Pancreas (tissue), 10 donors: ENCODE results near the gene TBC1D20. TPM values are rescaled to one million over a fixed set of nuclear protein-coding genes. Genes with fewer than 3 reads are reported as not detected.

Source experiments
- ATAC-seq, 4 donors: fragments of 200-7000 bp; cut with Tn5 transposase; one replicate each; pipeline versions ENCODE4 v1.8.0 to v1.9.1; 2020; ENCODE audit warnings: mild to moderate bottlenecking in 4 of 4, moderate library complexity in 4 of 4
- DNase-seq, 6 donors: peaks; one replicate each; pipeline ENCODE4 v3.0.0-alpha.2; 2020
- FAIRE-seq: peaks from 2 replicates; lab custom pipeline; 2012; peaks lifted over from hg19 to GRCh38; lab: Jason Lieb, UNC
- H3K27ac ChIP-seq, 4 donors: fragments of 200-600 bp; sonication (generic); 1 replicate in 3 of 4; 2 replicates in 1 of 4; pipeline versions ENCODE4 v1.5.0 to v1.8.0; 2020
- H3K27me3 ChIP-seq, 4 donors: fragments of 200-600 bp; one replicate each; pipeline ENCODE4 v1.8.0; 2021
- H3K36me3 ChIP-seq, 3 donors: fragments of 200-600 bp; sonication (generic) in 1 of 3; one replicate each; pipeline versions ENCODE4 v1.5.0 to v1.8.0; 2020 to 2021
- H3K4me1 ChIP-seq, 3 donors: fragments of 200-600 bp; one replicate each; pipeline ENCODE4 v1.8.0; 2021
- H3K4me3 ChIP-seq, 4 donors: fragments of 200-600 bp; sonication (generic) in 2 of 4; one replicate each; pipeline versions ENCODE4 v1.5.0 to v1.8.0; 2020 to 2021
- H3K9me3 ChIP-seq, 4 donors: fragments of 200-600 bp; one replicate each; pipeline ENCODE4 v1.8.0; 2021
- CTCF ChIP-seq, 4 donors: fragments of 200-600 bp; sonication (generic) in 3 of 4; IDR thresholded peaks; one replicate each; pipeline versions ENCODE4 v1.5.0 to v1.8.0; 2021; ENCODE audit warnings: antibody characterized with exemption in 4 of 4
- WGBS, 2 donors: extraction: QIAGEN DNeasy Blood & Tissue Kit; methylation state at CpG; one replicate each; pipeline ENCODE4 v1.1.7; 2013; 5-methylcytosine and 5-hydroxymethylcytosine counted together
- intact Hi-C, 3 donors: fragments of 100-400 bp; cut with DNase I; formaldehyde crosslinking; loops; one replicate each; pipeline versions ENCODE4 v1.11.1 to v1.14.2; 2022
- polyA plus RNA-seq, 2 donors: library from polyadenylated mRNA; stranded (reverse); fragments of 200-250 nt; gene quantifications; one replicate each; pipeline ENCODE4 v1.2.3, GENCODE V29; 2013
- total RNA-seq, 6 donors: library from RNA; stranded (reverse); fragmentation: NEBNext Ultra II Directional in 4 of 6; extraction: Animal tissue kit (Norgen Biotek cat#: 25700) in 4 of 6; gene quantifications; one replicate each; pipeline versions ENCODE4 v1.2.1 to v1.2.4, GENCODE V29; 2021 to 2023
- donor health status: healthy with polysubstance abuse.
- donor health status: DM: no; HTN: no; CAD: no; lungs with moderate emphysema.
- donor health status: DM: no; HTN: no; CAD: no.
- donor health status: control.
- donor health status: control.
- donor health status: Bipolar disorder and iron deficiency.
- donor health status: DM: yes; HTN: yes; CAD: no.
- donor health status: DM: no; HTN: no; CAD: no.
- donor health status: DM: no; HTN: no; CAD: no.
- donor health status: DM: yes; HTN: yes; CAD: no.

TBC1D20 gene
- total and polyA plus RNA-seq, 8 donors, result 11.1 to 21.4 (median 12.9) TPM

- H3K36me3 ChIP-seq, result peaks cover 0 to 46% (median 10%) of the 10 kb centered on the region in 3 donors
- H3K27me3 ChIP-seq, result no peaks in the 10 kb centered on the region
- no peak for TF ChIP-seq CTCF (IDR thresholded peaks at IDR 0.05)
- no peaks in the 10 kb centered on the region for H3K9me3 ChIP-seq
- DNase-seq (no peak), FAIRE-seq (no peak), ATAC-seq (no peak)
- H3K27ac ChIP-seq, result no peak overlapping the region
- H3K4me3 ChIP-seq, result no peak overlapping the region
- peaks cover 26 to 31% (median 29%) of the 10 kb centered on the region in 3 donors for H3K4me1 ChIP-seq
- 53 to 59% methylated on average over 3 of the region's 3 CpGs for WGBS, 2 donors
- intact Hi-C loops, result no loop called here
Observed at GRCh38 chr20:504632-505075, 42.3 kb upstream of the TBC1D20 start.

GRCh38 chr20:503048-503737, 40.9 kb upstream of the TBC1D20 start:
- Histone ChIP-seq H3K9me3 (no peaks in the 10 kb centered on the region), H3K27ac (no peak overlapping the region), H3K4me3 (no peak overlapping the region), H3K36me3 (peaks cover 0 to 61% (median 23%) of the 10 kb centered on the region in 3 donors), H3K27me3 (no peaks in the 10 kb centered on the region), H3K4me1 (peaks cover 14 to 18% (median 16%) of the 10 kb centered on the region in 3 donors)
- FAIRE-seq, result no peak
- no peak for DNase-seq
- 91 to 96% methylated on average over 11 of the region's 11 CpGs for whole genome bisulfite sequencing, 2 donors
- intact Hi-C loops, result no loop called here
- ATAC-seq, result no peak
- TF ChIP-seq CTCF (IDR thresholded peaks at IDR 0.05), result no peak

GRCh38 chr20:497979-498378, 35.6 kb upstream of the TBC1D20 start:
- no peak overlapping the region for H3K27ac ChIP-seq
- DNase-seq, result no peak
- no peak for ATAC-seq
- no peaks in the 10 kb centered on the region for H3K9me3 ChIP-seq
- H3K4me3 ChIP-seq, result no peak overlapping the region
- intact Hi-C loops, result no loop called here
- FAIRE-seq, result no peak
- H3K36me3 ChIP-seq, result peaks cover 0 to 54% (median 19%) of the 10 kb centered on the region in 3 donors
- 95 to 96% methylated on average over 2 of the region's 2 CpGs for WGBS, 2 donors
- no peaks in the 10 kb centered on the region for H3K27me3 ChIP-seq
- peaks cover 8 to 11% (median 9%) of the 10 kb centered on the region in 3 donors for H3K4me1 ChIP-seq
- TF ChIP-seq CTCF (IDR thresholded peaks at IDR 0.05), result no peak

- WGBS, 2 donors, result 13 to 14% methylated on average over 2 of the region's 2 CpGs
- peak; percentile 67 to 87 (median 79) for ATAC-seq
- H3K27me3 ChIP-seq, result no peaks in the 10 kb centered on the region
- H3K4me3 ChIP-seq, result no peak overlapping the region
- H3K36me3 ChIP-seq, result peaks cover 0 to 52% (median 16%) of the 10 kb centered on the region in 3 donors
- H3K9me3 ChIP-seq, result no peaks in the 10 kb centered on the region
- FAIRE-seq, result no peak
- intact Hi-C loops, result no loop called here
- no peak for DNase-seq
- no peak for TF ChIP-seq CTCF (IDR thresholded peaks at IDR 0.05)
- peaks cover 8 to 11% (median 9%) of the 10 kb centered on the region in 3 donors for H3K4me1 ChIP-seq
- H3K27ac ChIP-seq, result peak overlapping the region in 1 of 4 donors; percentile 51
Observed at GRCh38 chr20:496126-496696, 33.9 kb upstream of the TBC1D20 start.

GRCh38 chr20:492159-492558, 29.8 kb upstream of the TBC1D20 start:
- Histone ChIP-seq H3K36me3 (peaks cover 0 to 32% (median 12%) of the 10 kb centered on the region in 3 donors), H3K27ac (no peak overlapping the region), H3K4me1 (peaks cover 6 to 8% (median 8%) of the 10 kb centered on the region in 3 donors), H3K27me3 (no peaks in the 10 kb centered on the region), H3K9me3 (no peaks in the 10 kb centered on the region), H3K4me3 (no peak overlapping the region)
- ATAC-seq, result no peak
- intact Hi-C loops, result no loop called here
- FAIRE-seq, result no peak
- TF ChIP-seq CTCF (IDR thresholded peaks at IDR 0.05), result no peak
- WGBS, 2 donors, result 56 to 58% methylated on average over 5 of the region's 5 CpGs
- no peak for DNase-seq
